Measurements from ENCODE around the gene USP48. TPM values are rescaled to one million over a fixed set of nuclear protein-coding genes. Genes with fewer than 3 reads are reported as not detected.
A peak's percentile ranks its signal among the peaks of the same experiment; 100 is the strongest.

Gene USP48
- total RNA-seq, 4 donors from 2014 or later = 35.4 to 198 (median 50.7) TPM

DNA sequence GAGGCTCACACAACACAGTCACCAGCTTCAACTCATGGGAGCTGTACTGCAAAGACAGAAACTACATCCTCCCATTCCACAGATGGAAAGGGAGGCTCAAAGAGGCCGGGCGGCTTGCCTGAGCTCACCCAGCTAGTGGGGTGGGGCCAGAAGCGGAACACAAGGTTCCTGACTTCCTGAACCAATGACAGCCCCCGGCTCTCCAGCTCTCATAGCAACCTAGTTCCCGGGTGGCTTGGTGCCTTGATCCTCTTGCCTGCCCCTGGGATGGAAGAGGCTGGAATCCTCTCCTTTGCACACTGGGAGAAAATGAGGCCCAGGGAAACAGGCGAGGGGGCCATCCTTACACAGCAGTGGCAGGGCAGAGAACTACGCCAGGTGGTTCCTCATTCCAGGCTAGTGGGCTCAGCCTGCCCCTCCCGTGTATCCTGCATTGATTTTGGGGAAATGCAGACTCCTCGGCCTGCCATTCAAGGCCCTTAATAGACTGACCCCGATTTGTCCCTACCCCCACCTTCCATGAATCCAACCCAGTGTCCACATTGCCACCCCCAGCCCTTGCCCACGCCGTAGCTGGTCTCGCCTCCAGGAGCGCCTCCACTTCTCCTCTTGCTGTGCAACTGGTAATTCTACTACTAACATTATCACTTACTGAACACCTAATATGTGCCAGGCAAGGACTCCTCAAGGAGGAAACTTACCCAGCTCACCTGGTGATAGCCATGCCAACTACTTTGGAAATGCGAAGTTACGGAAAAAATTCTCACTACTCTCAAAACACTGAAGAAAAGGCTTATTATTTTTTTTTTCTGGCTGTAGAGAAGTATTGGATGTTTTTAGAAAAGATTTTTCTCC lies 118.8 kb downstream of the USP48 start:
- H3K36me3 ChIP-seq = no peaks in the 10 kb centered on the region
- TF ChIP-seq POLR2A (IDR thresholded peaks at IDR 0.05) (no peak), CTCF (IDR thresholded peaks at IDR 0.05) (no peak)
- no peak overlapping the region for H3K27ac ChIP-seq
- peak in 2 of 3 donors; percentile 34 to 36 for DNase-seq
- peaks cover 3 to 12% (median 10%) of the 10 kb centered on the region in 4 donors for H3K4me1 ChIP-seq
- H3K4me3 ChIP-seq = no peak overlapping the region
- H3K9me3 ChIP-seq = no peaks in the 10 kb centered on the region
- H3K27me3 ChIP-seq = peaks cover 0 to 20% of the 10 kb centered on the region in 2 donors

- TF ChIP-seq CTCF (IDR thresholded peaks at IDR 0.05) (no peak), POLR2A (IDR thresholded peaks at IDR 0.05) (no peak)
- no peak overlapping the region for H3K4me3 ChIP-seq
- no peaks in the 10 kb centered on the region for H3K36me3 ChIP-seq
- DNase-seq = peak in 2 of 3 donors; percentile 38 to 40
- H3K9me3 ChIP-seq = no peaks in the 10 kb centered on the region
- peaks cover 0 to 4% (median 3%) of the 10 kb centered on the region in 4 donors for H3K4me1 ChIP-seq
- H3K27ac ChIP-seq = no peak overlapping the region
- H3K27me3 ChIP-seq = peaks cover 0 to 12% of the 10 kb centered on the region in 2 donors
These were observed 119.5 kb downstream of the USP48 start for GRCh38 chr1:21663248-21663950.

DNA sequence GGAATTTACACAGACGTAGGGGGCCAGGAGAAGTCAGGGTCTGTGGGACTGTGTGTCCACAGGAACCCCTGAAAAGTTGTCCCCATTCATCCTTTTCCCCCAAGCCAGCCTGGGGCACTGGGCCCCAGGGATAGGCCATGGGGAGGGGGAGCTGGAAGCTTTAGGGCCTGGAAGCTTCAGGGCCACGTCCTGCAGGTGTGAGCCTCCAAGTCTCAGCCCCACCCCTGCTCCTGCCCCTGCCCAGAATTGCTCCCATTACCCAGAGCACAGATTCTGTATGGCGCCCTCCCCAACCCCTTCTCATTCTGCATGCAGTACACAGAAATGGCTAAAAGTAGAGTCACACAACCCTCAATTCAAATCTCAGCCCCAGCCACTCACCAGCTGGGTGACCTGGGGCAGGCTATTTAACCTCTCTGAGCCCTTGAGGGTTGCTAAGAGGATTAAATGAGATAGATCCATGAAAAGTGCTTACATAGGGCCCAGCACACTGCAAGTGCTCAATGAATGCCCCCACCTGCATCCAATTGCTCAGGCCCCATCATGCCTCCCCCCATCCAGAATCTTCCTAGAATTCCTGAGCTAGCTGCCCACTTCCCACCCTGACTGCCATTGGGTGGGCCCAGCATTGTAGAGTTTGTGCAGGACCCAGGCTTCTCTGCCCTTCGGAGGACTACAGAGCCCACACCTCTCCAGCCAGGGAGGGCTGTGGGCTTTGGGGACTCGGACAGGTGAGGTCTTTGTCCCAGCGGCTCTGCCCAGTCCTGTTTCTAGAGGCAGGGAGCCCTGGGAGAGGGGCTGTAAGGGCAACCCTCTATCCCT lies 120.3 kb downstream of the USP48 start:
- DNase-seq = peak in 1 of 3 donors; percentile 3
- H3K27me3 ChIP-seq = peaks cover 0 to 4% of the 10 kb centered on the region in 2 donors

GRCh38 chr1:21661886-21662285 lies 121.1 kb downstream of the USP48 start:
- H3K9me3 ChIP-seq = no peaks in the 10 kb centered on the region
- TF ChIP-seq POLR2A (IDR thresholded peaks at IDR 0.05) (no peak), CTCF (IDR thresholded peaks at IDR 0.05) (no peak)
- H3K4me1 ChIP-seq = peaks cover 0 to 4% (median 2%) of the 10 kb centered on the region in 4 donors
- H3K27me3 ChIP-seq = no peaks in the 10 kb centered on the region
- no peak overlapping the region for H3K27ac ChIP-seq
- no peak for DNase-seq
- no peak overlapping the region for H3K4me3 ChIP-seq
- H3K36me3 ChIP-seq = no peaks in the 10 kb centered on the region

More for the DNA sequence above, 120.3 kb downstream of the USP48 start:
- TF ChIP-seq CTCF (IDR thresholded peaks at IDR 0.05) (no peak), POLR2A (IDR thresholded peaks at IDR 0.05) (no peak)
- Histone ChIP-seq H3K36me3 (no peaks in the 10 kb centered on the region), H3K9me3 (no peaks in the 10 kb centered on the region), H3K4me1 (peaks cover 0 to 4% (median 2%) of the 10 kb centered on the region in 4 donors), H3K27ac (no peak overlapping the region), H3K4me3 (no peak overlapping the region)

DNA sequence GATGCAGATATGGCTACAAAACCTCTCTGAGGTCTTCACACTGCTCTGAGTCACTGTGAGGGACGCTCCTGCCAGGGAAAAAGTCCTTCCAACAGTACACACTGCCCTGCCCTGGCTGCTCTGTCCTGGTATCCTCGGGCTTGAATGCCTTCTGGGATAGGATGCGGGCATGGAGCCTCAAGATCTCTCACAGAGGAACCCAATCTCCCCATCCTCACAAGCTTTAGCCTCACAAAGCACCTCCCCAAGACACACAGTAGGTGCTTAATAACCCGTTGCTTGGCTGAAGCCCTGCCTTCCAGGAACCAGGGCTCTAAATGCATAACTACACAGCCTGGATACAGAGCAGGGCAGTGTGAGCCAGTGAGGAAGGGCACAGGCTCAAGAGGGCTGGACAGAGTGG lies 123.0 kb downstream of the USP48 start:
- no peaks in the 10 kb centered on the region for H3K36me3 ChIP-seq
- no peak overlapping the region for H3K4me3 ChIP-seq
- no peak overlapping the region for H3K27ac ChIP-seq
- H3K9me3 ChIP-seq = no peaks in the 10 kb centered on the region
- peaks cover 0 to 4% (median 2%) of the 10 kb centered on the region in 4 donors for H3K4me1 ChIP-seq
- H3K27me3 ChIP-seq = no peaks in the 10 kb centered on the region
- DNase-seq = no peak
- no peak for TF ChIP-seq POLR2A (IDR thresholded peaks at IDR 0.05)
- TF ChIP-seq CTCF (IDR thresholded peaks at IDR 0.05) = no peak

Measured in Peyer's patch (tissue), 4 donors.